Measurements from ENCODE around the gene TTLL5.

TTLL5 gene

DNA sequence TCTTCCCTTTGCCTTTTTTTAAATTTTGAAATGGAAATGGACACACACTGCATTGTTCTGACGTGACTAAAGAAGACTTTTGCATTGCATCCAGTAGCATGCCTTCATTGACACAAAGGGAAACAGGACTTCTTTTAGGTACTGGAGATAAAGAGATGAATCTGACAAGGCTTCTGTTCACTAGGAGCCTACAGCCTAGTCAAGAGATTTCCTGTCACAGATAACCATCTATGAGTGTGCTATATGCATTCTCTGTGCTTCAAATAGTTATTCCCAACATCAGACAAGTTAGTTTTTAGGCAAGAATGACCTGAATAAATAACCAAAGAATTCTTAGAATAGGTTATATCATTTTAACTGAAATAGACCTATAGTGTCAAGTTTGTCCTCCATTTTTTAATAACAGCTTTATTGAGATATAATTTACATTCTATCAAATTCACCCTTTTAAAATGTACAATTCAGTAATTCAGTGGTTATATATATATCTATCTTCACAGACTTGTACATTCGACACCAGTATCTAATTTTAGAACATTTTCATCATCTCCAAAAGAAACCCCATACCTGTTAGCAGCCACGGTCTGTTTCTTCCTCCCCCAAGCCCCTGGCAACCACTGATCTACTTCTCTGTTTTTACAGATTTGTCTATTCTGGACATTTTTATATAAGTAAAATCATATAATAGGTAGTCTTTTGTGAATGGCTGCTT lies 122.7 kb downstream of the TTLL5 start:
- DNase-seq (ENCODE audit: low read depth in 2 of 2, low spot score in 1 of 2), result no peak

DNA sequence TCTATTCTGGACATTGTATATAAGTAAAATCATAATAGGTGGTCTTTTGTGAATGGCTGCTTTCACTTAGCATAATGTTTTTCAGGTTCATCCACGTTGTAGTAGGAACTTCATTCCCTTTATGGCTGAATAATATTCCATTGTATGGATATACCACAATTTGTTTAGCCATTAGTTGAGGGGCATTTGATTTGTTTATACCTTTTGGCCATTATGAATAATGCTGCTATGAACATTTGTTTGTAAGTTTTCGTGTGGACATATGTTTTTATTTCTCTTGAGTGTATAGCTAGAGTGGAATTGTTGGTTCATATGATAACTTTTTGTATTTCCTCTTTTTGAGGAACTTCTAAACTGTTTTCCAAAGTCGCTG lies 123.3 kb downstream of the TTLL5 start:
- DNase-seq (ENCODE audit: low read depth in 2 of 2, low spot score in 1 of 2), result no peak

DNA sequence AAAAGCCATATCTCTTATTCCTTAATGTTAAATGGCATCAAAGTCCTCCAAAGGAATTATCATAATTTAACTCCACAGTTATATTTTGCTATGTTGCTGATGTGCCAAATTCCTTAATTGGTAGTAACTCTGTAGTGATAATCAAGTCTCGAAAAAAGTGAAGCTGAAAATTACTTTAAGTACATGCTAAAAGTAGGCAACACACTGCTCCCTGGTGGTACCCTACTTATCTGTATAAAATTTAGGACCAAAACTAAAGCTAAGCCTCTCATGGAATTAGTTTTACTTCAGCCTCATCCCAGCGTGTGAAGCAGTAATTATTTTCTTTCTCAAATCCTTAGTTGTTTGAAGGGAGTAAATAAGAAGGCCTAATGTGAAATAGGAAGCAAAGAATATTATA lies 132.8 kb downstream of the TTLL5 start:
- DNase-seq (ENCODE audit: low read depth in 2 of 2, low spot score in 1 of 2), result no peak

DNA sequence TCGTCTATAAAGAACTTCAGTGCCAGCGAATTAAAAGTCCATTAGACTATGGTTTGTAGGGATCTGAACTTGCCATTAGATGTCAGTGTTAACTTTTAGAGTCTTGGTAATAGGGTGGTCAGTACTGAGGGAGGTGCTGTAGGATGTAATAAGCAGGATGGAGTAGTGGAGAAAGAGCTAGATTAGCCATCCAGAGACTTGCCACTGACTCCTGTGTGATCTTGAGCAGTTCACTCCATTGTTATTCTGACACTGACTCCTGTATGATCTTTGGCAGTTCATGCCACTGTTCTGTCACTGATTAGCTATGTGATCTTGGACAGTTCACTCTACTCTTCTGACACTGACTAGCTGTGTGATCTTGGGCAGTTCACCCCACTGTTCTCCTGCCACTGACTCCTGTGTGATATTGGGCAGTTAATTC lies 133.6 kb downstream of the TTLL5 start:
- DNase-seq (ENCODE audit: low read depth in 2 of 2, low spot score in 1 of 2), result no peak

DNA sequence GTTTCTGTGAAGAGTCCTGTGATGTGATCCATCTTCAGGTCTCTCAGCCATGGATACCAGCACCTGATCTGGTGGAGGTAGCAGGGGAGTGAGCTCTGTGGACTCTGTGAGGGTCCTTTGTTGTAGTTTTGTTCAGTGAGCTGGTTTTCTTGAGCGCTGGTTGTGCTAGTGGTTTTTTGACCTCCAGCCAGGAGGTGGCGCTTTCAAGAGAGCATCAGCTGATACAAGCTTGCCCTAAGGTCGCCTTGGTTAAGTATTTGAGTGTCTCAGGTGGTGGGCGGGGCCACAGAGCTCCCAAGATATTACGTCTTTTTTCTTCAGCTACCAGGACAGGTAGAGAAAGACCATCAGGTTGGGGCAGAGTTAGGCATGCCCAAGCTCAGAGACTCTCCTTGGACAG lies 139.7 kb downstream of the TTLL5 start:
- DNase-seq (ENCODE audit: low read depth in 2 of 2, low spot score in 1 of 2), result no peak

DNA sequence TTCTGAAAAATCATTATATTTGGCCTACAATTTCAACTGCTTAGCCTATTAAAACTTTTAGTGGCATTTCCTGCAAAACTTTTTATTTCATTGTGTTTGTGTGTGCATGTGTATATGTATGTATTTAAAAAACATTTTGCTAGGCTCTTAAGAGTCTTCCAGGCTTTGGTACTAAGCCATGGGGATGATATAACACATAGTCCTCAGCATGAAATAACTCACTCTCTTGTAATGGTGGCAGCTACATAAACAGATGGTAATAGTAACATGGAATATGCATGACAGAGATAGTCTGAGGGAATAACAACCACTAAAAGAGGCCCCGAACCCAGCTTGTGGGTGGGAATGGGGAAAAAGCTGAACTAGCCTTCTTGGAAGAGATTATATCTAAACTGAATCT lies 141.4 kb downstream of the TTLL5 start:
- DNase-seq (ENCODE audit: low read depth in 2 of 2, low spot score in 1 of 2), result no peak

DNA sequence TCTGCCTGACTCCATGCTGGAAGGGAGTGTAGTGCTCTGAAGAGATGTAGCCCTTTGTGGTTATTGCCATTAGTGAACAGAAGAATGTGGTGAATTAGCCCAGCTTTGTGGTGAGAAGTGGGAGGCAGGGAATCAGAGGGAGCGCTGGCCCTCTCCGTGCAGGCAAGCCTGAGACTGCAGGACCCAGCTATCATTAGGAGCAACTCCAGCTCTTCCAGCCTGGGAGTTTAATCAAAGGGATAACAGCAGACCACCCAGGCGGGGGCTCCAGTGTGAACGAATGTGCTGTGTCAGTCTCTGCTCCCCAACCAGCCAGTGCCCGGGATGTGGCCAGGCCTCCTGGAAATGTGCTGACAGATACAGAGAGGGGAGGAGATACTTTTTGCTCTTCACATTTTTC lies 142.7 kb downstream of the TTLL5 start:
- DNase-seq (ENCODE audit: low read depth in 2 of 2, low spot score in 1 of 2), result no peak

DNA sequence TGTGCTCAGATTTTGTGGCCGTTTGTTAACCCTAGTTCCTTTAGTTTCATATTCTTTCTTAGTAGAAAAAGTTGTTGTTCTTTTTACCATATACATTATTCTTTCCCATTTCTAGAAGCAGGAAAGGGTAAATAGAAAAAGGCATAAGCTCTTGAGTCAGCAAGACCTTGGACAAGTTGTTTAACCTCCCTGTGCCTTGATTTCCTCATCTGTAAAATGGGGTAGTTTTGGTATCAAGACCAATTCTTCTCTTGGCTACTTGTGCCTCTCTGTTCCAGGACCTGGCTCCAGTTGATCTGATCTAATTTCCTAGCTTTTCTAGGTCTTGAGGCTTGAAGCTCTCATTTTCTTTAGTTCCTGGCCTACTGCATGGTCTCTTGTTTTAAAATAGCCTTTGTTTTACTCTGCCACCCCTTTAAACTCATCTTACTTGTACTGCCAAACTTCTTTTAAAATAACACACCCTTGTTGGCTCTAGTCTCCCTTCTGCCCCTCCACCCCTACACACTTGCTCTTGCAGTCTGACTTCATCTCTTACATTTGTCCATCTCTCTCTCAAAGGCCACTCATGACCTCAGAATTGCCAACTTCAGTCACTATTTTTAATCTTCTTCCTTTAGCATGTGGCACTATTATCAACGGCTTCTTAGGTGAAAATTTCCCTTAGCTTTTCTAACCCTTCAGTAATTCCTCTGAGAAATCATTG lies 143.7 kb downstream of the TTLL5 start:
- no peak for DNase-seq (ENCODE audit: low read depth in 2 of 2, low spot score in 1 of 2)

DNA sequence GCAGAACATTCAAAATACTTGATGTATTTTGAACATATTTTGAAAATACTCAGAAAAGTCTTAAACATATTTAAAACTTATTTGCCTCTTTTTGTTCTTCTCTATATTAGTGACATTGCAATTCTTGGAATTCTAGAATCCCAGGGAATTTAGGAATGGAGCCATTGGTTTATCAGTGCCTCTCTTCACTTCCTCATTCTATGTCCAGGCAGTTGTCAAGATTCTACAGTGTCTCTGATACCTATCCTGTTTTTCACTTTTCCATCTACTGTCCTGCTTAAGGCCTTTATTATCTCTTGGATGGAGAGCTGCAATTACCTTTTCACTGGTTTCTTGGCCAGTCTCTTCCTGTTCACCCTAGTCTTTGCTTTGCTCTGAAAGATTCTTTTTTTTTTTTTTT lies 144.6 kb downstream of the TTLL5 start:
- DNase-seq (ENCODE audit: low read depth in 2 of 2, low spot score in 1 of 2), result no peak

DNA sequence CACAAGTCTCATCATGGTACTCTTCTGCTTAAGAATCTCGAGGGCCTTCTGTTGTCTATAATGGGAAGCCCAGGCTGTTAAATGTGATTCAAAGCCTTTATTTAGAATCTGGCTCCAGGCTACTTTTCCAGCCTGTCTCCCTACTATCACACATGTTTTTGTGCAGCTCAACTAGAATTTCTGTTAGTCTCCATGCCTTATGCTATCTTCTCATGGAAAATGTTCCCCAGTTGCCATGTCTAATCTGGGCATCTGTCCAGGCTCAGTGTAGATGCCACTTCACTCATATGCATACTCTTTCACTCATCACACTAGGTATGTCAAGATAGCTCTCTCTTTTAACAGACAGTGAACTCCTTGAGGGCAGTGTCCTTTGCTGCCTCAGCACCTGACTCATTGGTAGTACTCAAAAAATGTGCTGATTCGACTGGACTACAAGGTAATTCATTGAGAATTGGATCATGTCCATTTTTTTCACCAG lies 145.3 kb downstream of the TTLL5 start:
- DNase-seq (ENCODE audit: low read depth in 2 of 2, low spot score in 1 of 2), result no peak

DNA sequence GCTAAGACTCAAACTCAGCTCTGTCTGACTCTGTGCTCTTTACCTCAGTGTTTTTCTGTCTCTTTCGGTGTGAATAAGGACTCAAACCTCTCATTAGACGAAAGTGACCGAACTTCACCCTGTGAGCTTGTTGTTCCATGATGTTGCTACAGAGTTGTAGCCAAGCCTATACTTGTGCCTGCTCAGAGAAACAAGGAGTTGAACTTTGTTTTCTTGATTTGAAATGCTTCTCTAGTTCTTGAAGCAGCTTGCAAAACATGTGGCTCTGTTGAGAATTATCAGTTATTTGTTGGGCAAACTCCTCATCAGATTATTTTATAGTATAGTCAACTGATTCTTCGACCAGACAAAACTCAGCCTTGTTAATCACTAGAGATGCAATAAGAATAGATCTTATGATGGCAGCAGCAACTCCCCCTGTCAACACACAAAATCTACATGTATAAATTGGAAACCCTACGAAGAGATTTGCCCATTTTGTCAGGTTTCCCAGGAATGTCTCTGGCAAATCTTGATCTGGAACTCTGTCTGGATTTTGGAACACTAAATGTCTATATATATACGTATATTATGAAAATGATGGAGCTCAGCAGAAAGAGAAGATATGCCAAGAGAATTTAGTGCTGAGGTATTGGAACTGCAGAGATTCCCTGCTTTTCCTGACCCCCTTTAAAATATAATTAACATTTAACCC lies 146.8 kb downstream of the TTLL5 start:
- no peak for DNase-seq (ENCODE audit: low read depth in 2 of 2, low spot score in 1 of 2)

DNA sequence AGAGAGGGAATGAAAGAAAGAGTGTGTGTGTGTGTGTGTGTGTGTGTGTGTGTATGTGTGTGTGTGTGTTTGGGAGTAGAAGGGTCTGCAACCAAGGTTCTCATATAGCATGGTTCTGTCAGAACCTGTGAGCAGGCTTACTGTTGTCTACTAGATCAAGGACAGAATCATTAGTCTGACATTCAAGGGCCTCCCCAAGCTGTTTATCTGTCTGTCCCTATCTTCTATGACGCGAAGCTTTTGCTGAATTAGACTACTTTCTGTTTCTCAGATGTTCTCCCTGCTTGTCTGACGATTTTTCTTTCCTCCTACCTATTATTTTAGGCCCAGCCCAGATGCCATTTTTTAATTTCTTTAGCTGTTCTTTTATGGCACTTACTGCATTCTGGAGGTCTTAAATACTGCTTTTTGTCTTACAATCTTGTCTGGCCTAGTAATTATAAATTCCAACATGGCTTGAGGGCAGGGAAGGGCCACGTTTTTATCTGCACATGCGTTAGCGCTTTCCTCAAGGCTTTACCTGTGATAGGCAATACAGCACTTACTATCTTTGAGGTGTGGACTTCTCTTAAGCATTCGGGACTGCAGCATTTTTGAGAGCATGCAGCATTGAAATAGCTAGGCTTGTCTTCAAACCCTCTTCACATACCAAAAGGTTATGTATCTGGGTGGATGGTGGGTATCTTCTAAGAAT lies 150.2 kb downstream of the TTLL5 start:
- no peak for DNase-seq (ENCODE audit: low read depth in 2 of 2, low spot score in 1 of 2)

DNA sequence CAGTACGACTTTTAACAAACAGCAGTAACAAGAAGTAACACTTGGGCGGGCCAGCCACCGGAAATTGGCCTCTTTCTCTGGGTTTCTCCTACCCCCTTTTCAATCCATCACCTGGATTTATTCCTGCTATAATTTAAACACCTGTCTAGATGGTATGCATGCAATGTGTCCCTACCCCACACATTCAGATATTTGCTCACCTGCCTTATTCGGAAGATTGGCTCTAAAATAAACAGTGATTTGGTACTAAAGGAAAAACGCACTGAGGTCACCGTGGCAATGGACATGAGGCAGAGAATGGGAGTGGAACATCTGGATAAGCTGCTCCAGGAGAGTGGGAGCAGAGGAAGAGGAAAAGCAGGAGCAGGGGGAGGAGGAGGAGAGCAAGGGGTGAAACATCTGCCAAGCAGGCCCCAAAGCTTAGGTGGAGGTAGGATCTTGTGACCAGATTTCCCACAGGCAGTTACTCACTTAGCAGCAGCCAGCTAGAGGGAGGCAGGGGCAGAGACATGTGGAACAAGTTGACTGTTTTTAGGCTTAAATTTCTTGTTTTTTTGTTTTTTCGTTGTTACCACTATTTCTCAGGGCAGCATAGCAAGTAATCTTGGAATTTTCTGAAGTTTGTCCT lies 150.9 kb downstream of the TTLL5 start:
- no peak for DNase-seq (ENCODE audit: low read depth in 2 of 2, low spot score in 1 of 2)

DNA sequence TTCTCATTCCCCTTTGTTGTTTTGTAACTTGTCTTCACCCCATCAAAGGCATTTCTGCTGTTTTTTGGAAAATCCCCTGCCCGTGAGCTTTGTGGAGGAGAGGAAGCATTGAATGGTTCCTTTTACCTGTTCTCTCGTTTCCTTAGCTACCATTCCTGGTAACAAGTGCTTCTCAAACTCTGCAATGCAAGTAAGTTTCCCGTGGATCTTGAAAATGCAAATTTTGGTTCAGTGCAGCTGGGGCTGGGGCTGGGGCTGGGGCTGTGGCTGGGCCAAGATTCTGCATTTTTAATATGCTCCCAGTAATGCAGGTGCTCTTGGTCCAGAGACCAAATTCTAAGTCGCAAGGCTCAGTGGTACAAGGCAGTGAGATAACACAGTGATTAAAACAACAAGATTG lies 151.6 kb downstream of the TTLL5 start:
- DNase-seq (ENCODE audit: low read depth in 2 of 2, low spot score in 1 of 2), result no peak

DNA sequence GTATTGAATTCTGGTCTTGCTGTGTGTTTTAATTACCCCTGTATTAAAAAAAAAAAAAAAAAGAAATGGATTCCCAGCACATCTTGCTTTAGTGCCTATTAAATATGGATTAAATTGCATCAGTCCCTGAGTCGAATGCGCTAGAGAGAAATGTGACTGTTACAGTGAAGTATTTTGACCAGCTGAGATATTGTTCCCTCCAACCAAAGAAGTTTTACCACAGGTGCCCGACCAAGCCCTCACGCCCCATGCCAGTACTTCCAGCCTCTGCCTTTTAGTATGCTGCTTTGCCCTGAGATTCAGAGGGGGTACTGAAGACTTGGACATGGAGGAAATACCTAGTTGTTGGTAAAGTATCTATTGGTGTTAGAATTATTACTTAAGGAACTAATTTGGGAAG lies 159.7 kb downstream of the TTLL5 start:
- no peak for DNase-seq (ENCODE audit: low read depth in 2 of 2, low spot score in 1 of 2)

DNA sequence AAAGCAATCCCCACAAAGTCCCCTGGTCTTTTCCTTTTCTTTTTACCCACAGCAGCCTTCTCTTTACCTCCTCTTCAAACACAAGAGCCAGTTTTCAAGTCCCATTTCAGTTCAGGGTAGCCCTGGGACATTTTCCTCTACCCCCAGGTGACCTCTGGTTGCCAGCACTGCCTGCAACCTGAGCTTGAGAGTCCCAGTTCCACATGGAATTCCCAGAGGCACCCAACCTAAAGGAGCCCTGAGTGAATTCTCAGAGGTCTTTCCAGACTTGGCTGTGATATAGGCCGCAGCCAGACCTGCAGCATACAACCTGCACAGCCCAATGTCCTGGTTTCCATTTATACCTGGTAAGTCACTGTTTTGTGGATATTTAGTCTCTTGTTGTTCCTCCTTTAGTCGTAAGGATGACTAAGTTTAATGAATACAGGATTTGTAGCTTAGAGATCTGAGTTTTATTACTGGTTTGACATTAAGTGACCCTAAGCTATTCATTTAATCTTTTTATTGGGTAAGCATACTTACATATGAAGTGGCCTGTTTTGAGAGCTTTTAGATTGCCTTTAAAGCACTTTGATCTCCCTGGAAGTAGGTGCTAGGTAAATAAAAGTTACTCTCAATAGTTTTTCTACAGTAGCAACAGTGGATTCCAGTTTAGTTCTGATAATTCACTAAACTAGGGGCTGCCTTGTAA lies 160.9 kb downstream of the TTLL5 start:
- DNase-seq (ENCODE audit: low read depth in 2 of 2, low spot score in 1 of 2), result no peak

DNA sequence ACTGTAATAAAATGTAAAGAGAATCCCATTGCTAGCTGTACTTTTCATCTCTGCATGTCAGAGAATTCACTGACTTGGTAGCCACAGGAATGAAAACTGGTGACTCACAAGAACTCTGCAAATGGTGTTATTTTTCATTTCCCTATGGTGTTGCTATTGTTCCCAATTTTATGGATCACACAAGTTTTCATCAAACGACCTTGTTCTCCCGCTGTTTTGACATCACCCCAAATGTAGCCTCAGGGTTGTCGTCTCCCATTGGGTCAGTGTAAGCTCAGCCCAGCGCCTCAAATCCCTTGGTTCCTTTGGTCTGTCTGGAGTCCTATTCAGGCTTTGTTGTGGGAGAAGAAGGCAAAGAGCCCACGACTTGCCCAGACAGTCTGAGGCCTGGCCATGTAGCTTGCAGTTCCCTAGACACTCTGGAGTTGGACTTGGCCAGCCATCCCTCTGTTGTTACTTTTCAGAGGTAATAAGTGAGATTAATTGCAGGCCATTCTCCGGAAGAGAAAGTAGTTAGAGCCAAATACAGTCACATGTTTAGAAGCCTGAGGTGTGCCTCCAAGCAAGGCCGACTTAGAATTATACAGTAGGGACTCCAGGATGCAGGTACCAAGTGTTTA lies 161.6 kb downstream of the TTLL5 start:
- DNase-seq (ENCODE audit: low read depth in 2 of 2, low spot score in 1 of 2), result no peak

DNA sequence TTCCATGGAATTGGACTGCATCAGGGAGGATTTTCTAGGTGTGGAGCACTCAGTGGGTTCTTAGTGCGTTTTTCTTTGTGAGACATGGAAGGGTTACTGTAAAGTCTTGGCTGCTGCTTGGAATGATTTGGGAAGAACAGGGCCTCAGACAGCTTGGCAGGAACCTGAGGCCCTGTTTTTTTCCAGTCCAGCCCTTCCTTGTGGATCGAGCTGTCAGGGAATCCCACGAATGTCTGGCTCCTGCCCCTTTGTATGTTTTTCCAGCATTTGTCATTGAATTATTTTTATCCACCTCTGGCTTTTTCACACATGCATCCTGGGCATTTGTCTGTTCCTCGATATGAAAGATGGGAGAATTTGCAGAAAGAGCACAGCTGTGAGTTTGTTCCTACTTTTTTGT lies 162.3 kb downstream of the TTLL5 start:
- DNase-seq (ENCODE audit: low read depth in 2 of 2, low spot score in 1 of 2), result no peak

DNA sequence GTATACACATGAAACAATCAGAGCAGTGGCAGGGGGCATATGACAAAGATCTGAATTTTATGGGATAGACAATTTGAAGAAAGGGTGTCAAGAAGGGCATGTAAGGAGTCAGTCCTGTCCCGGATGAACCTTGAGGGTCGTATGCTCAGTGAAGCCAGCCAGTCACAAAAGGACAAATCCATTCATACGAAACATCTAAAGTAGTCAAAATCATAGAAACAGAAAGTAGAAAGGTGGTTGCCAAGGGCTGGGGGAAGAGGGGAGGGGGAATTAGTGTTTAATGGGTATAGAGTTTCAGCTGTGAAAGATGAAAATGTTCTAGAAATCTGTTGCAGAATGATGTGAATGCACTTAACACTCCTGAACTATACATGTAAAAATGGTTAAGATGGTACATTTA lies 163.3 kb downstream of the TTLL5 start:
- no peak for DNase-seq (ENCODE audit: low read depth in 2 of 2, low spot score in 1 of 2)

DNA sequence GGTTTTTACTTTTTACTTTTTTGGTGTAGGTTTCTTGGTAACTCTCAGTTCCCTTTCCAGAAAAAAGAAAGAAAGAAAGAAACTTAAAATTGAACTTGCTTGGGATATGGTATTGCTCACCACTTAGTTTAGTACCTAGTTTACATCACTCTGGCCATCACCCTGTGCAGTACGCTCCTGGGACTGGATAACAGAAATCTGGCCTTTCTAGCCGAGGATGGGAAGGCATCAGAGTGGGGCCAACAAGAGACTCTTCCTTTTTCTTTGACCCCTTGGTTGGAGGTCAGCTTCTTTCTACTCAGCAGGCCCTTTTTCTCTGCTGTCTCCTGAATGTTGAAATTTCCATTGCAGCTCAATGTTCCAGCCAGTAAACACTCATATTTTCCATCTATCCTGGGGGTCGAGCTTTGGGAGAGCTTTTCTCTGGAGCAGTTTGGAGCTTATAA lies 164.1 kb downstream of the TTLL5 start:
- no peak for DNase-seq (ENCODE audit: low read depth in 2 of 2, low spot score in 1 of 2)

Measured in stimulated activated CD8-positive, alpha-beta memory T cell treated with anti-CD3 and anti-CD28 coated beads, Interleukin-4, amount 100 ng/mL, for 1 hour (primary cell).